Measurements from ENCODE around the gene STX8. TPM values are rescaled to one million over a fixed set of nuclear protein-coding genes. Genes with fewer than 3 reads are reported as not detected.
A peak's percentile ranks its signal among the peaks of the same experiment; 100 is the strongest.

The STX8 gene
- total RNA-seq, 1 donor from 2014 or later: 58.4 TPM

GRCh38 chr17:9253308-9253707, 322.3 kb downstream of the STX8 start:
- no peak for FAIRE-seq
- DNase-seq (ENCODE audit: low read depth): no peak
- H3K27me3 ChIP-seq (ENCODE audit: control insufficient read depth, insufficient read depth, low read length): peaks cover 3% of the 10 kb centered on the region
- H3K4me3 ChIP-seq (ENCODE audit: low read depth, low read length): no peak overlapping the region
- no peak for TF ChIP-seq CTCF (IDR thresholded peaks at IDR 0.05; ENCODE audit: insufficient read depth, low read length, severe bottlenecking)
- H3K36me3 ChIP-seq (ENCODE audit: control insufficient read depth, insufficient read depth, low read length): no peaks in the 10 kb centered on the region

GRCh38 chr17:9251273-9251672, 324.3 kb downstream of the STX8 start:
- Histone ChIP-seq H3K4me3 (ENCODE audit: low read depth, low read length) (no peak overlapping the region), H3K27me3 (ENCODE audit: control insufficient read depth, insufficient read depth, low read length) (no peaks in the 10 kb centered on the region), H3K36me3 (ENCODE audit: control insufficient read depth, insufficient read depth, low read length) (no peaks in the 10 kb centered on the region)
- no peak for TF ChIP-seq CTCF (IDR thresholded peaks at IDR 0.05; ENCODE audit: insufficient read depth, low read length, severe bottlenecking)
- no peak for DNase-seq (ENCODE audit: low read depth)
- FAIRE-seq: peak; percentile 68

- TF ChIP-seq CTCF (IDR thresholded peaks at IDR 0.05; ENCODE audit: insufficient read depth, low read length, severe bottlenecking): no peak
- Histone ChIP-seq H3K27me3 (ENCODE audit: control insufficient read depth, insufficient read depth, low read length) (no peaks in the 10 kb centered on the region), H3K36me3 (ENCODE audit: control insufficient read depth, insufficient read depth, low read length) (no peaks in the 10 kb centered on the region), H3K4me3 (ENCODE audit: low read depth, low read length) (no peak overlapping the region)
- FAIRE-seq: no peak
- DNase-seq (ENCODE audit: low read depth): no peak
Measured at GRCh38 chr17:9249245-9249953, 326.2 kb downstream of the STX8 start.

- H3K36me3 ChIP-seq (ENCODE audit: control insufficient read depth, insufficient read depth, low read length): no peaks in the 10 kb centered on the region
- H3K27me3 ChIP-seq (ENCODE audit: control insufficient read depth, insufficient read depth, low read length): no peaks in the 10 kb centered on the region
- DNase-seq (ENCODE audit: low read depth) (no peak), FAIRE-seq (no peak)
- H3K4me3 ChIP-seq (ENCODE audit: low read depth, low read length): no peak overlapping the region
- no peak for TF ChIP-seq CTCF (IDR thresholded peaks at IDR 0.05; ENCODE audit: insufficient read depth, low read length, severe bottlenecking)
Measured at GRCh38 chr17:9247401-9247938, 328.1 kb downstream of the STX8 start.

GRCh38 chr17:9244066-9245052, 331.3 kb downstream of the STX8 start:
- no peak for DNase-seq (ENCODE audit: low read depth)
- H3K27me3 ChIP-seq (ENCODE audit: control insufficient read depth, insufficient read depth, low read length): no peaks in the 10 kb centered on the region

More at GRCh38 chr17:9244066-9245052, 331.3 kb downstream of the STX8 start:
- TF ChIP-seq CTCF (IDR thresholded peaks at IDR 0.05; ENCODE audit: insufficient read depth, low read length, severe bottlenecking): no peak
- Histone ChIP-seq H3K36me3 (ENCODE audit: control insufficient read depth, insufficient read depth, low read length) (no peaks in the 10 kb centered on the region), H3K4me3 (ENCODE audit: low read depth, low read length) (no peak overlapping the region)
- no peak for FAIRE-seq

Data from bronchial epithelial cell (primary cell).